Endothelial cell of umbilical vein (primary cell): ENCODE data around the gene KISS1R. TPM values are rescaled to one million over a fixed set of nuclear protein-coding genes. Genes with fewer than 3 reads are reported as not detected.

Experiments
- BruUV-seq: library from RNA; stranded (reverse); fragments of 400-500 nt; replicated peaks from 2 replicates; lab custom pipeline; 2021; lab: Mats Ljungman, UMichigan
- CTCF ChIA-PET: fragments of 300-600, 350-600 bp; sonication (Branson Sonifier 250); formaldehyde crosslinking; loops from one replicate; lab custom pipeline; 2021; ENCODE audit warnings: antibody characterized with exemption, inconsistent platforms; lab: Charles Lee
- POLR2A ChIA-PET: fragments of 300-600, 350-600 bp; sonication (Branson Sonifier 250); formaldehyde crosslinking; loops from one replicate; lab custom pipeline; 2021; ENCODE audit warnings: antibody characterized with exemption, inconsistent platforms; lab: Charles Lee
- DNase-seq: peaks from one replicate; pipeline ENCODE4 v3.0.0-alpha.2; 2011; ENCODE audit warnings: low read depth, low spot score
- FAIRE-seq: peaks from 2 replicates; lab custom pipeline; 2011; peaks lifted over from hg19 to GRCh38; lab: Jason Lieb, UNC
- H2AFZ ChIP-seq: 2 replicates; pipeline ENCODE4 v1.6.0; 2012; ENCODE audit warnings: low read depth, low read length, control low read depth, inconsistent platforms
- H3K27ac ChIP-seq: 2 replicates; pipeline ENCODE4 v1.5.1; 2011; ENCODE audit warnings: low read depth, mild to moderate bottlenecking, control low read depth, low read length, moderate library complexity; ENCODE audit not compliant: insufficient read depth
- H3K27me3 ChIP-seq, 2 experiments: 2 replicates each; pipeline versions ENCODE4 v1.6.0 to v1.6.1; 2011; ENCODE audit warnings: low read length in 2 of 2, mixed read lengths in 1 of 2; ENCODE audit not compliant: control insufficient read depth in 2 of 2, insufficient read depth in 2 of 2
- H3K36me3 ChIP-seq, 2 experiments: 2 replicates in 1 of 2; 3 replicates in 1 of 2; pipeline ENCODE4 v1.5.1; 2011; ENCODE audit warnings: low read length in 2 of 2, mild to moderate bottlenecking in 1 of 2, moderate library complexity in 1 of 2; ENCODE audit not compliant: control insufficient read depth in 2 of 2, insufficient read depth in 2 of 2; ENCODE audit errors: extremely low read depth in 1 of 2
- H3K4me1 ChIP-seq: 3 replicates; pipeline ENCODE4 v1.5.1; 2011; ENCODE audit warnings: mild to moderate bottlenecking, low read length; ENCODE audit not compliant: control insufficient read depth, insufficient read depth; ENCODE audit errors: extremely low read depth
- H3K4me2 ChIP-seq: 2 replicates; pipeline ENCODE4 v1.6.1; 2011; ENCODE audit warnings: low read length, control low read depth, mixed read lengths; ENCODE audit not compliant: insufficient read depth
- H3K4me3 ChIP-seq, 3 experiments: fragments of 200-600 bp in 1 of 3; sonication (generic), shearing (Covaris generic) in 1 of 3; replicated peaks in 1 of 3; 2 replicates each; pipeline ENCODE4 v1.5.1; 2011 to 2016; ENCODE audit warnings: control low read depth in 3 of 3, low read length in 3 of 3, mild to moderate bottlenecking in 2 of 3, inconsistent platforms in 1 of 3, low read depth in 1 of 3, moderate library complexity in 1 of 3; ENCODE audit not compliant: insufficient read depth in 1 of 3
- H3K79me2 ChIP-seq: 2 replicates; pipeline ENCODE4 v1.6.0; 2012; ENCODE audit warnings: low read length, inconsistent platforms; ENCODE audit not compliant: control insufficient read depth, insufficient read depth
- H3K9ac ChIP-seq: replicated peaks from 2 replicates; pipeline ENCODE3; 2011; ENCODE audit warnings: low read length, control low read depth; ENCODE audit not compliant: insufficient read depth; ENCODE audit errors: extremely low read depth
- H3K9me1 ChIP-seq: replicated peaks from 3 replicates; pipeline ENCODE4 v1.6.0; 2011; ENCODE audit warnings: mild to moderate bottlenecking, low read length; ENCODE audit not compliant: control insufficient read depth, insufficient read depth; ENCODE audit errors: extremely low read depth
- H3K9me3 ChIP-seq: replicated peaks from 2 replicates; pipeline ENCODE4 v1.5.1; 2012; ENCODE audit warnings: low read length, inconsistent platforms; ENCODE audit not compliant: control insufficient read depth, insufficient read depth
- H4K20me1 ChIP-seq: replicated peaks from 2 replicates; pipeline ENCODE3; 2011; ENCODE audit warnings: mild to moderate bottlenecking, low read length; ENCODE audit not compliant: control insufficient read depth, insufficient read depth; ENCODE audit errors: extremely low read depth
- CTCF ChIP-seq, 2 donors: IDR thresholded peaks; 1 replicate in 1 of 2; 2 replicates in 1 of 2; pipeline ENCODE4 v1.5.1; 2011; ENCODE audit warnings: low read length in 2 of 2, mild to moderate bottlenecking in 2 of 2, moderate library complexity in 2 of 2, control low read depth in 1 of 2, inconsistent platforms in 1 of 2, low read depth in 1 of 2; ENCODE audit not compliant: insufficient read depth in 1 of 2; ENCODE audit errors: extremely low read depth in 1 of 2
- EZH2 ChIP-seq: IDR thresholded peaks from 2 replicates; pipeline ENCODE4 v1.6.1; 2012; ENCODE audit warnings: borderline replicate concordance, low read depth, mild to moderate bottlenecking, moderate library complexity, low read length, inconsistent platforms; ENCODE audit not compliant: severe bottlenecking
- FOS ChIP-seq: IDR thresholded peaks from 2 replicates; pipeline ENCODE4 v1.6.1; 2011; ENCODE audit warnings: mild to moderate bottlenecking, low read length, moderate library complexity, borderline replicate concordance; ENCODE audit not compliant: insufficient read depth
- GATA2 ChIP-seq: IDR thresholded peaks from 2 replicates; pipeline ENCODE4 v1.7.0; 2011; ENCODE audit warnings: low read depth, mild to moderate bottlenecking, moderate library complexity, mixed read lengths, low read length; ENCODE audit not compliant: insufficient read length, insufficient read depth
- JUN ChIP-seq: IDR thresholded peaks from 2 replicates; pipeline ENCODE4 v1.6.1; 2011; ENCODE audit warnings: borderline replicate concordance, low read depth; ENCODE audit not compliant: insufficient read length, insufficient read depth
- MYC ChIP-seq: IDR thresholded peaks from one replicate; pipeline ENCODE4 v1.6.1; 2011; ENCODE audit warnings: mild to moderate bottlenecking, low read depth, low read length
- POLR2A ChIP-seq: IDR thresholded peaks from 2 replicates; pipeline ENCODE4 v1.6.1; 2012; ENCODE audit warnings: low read depth, mild to moderate bottlenecking, control low read depth, low read length
- POLR2AphosphoS5 ChIP-seq: IDR thresholded peaks from 2 replicates; pipeline ENCODE4 v1.6.1; 2012; ENCODE audit warnings: low read depth, mild to moderate bottlenecking, control low read depth, low read length, moderate library complexity; ENCODE audit not compliant: insufficient read depth
- dilution Hi-C: fragments of 300-500 bp; cut with MboI; formaldehyde crosslinking; loops from one replicate; pipeline ENCODE4 v1.15.0; 2019; ENCODE audit warnings: low sequenced_read_pairs; ENCODE audit not compliant: extremely low pct_ligation_motif_present
- intact Hi-C: fragments of 100-400 bp; cut with micrococcal nuclease; formaldehyde crosslinking; loops from one replicate; pipeline ENCODE4 v1.10.0; 2022
- polyA plus RNA-seq, 4 experiments: library from polyadenylated mRNA; depleted of rRNA in 3 of 4; stranded (reverse) in 3 of 4; unstranded in 1 of 4; fragments of >200 nt; gene quantifications; 2 replicates each; pipeline versions ENCODE4 v1.2.1 to v1.2.3, GENCODE V29; 2011 to 2012; ENCODE audit warnings: missing spikeins in 1 of 4
- total RNA-seq: library from RNA; stranded (reverse); gene quantifications from 2 replicates; pipeline ENCODE4 v1.2.3, GENCODE V29; 2021
- TF ChIP-seq, protein P1 (sequence below): IDR thresholded peaks from 2 replicates; pipeline ENCODE4 v1.6.1; 2011; ENCODE audit not compliant: insufficient read depth, insufficient read length

KISS1R gene
- total and polyA plus RNA-seq, 2 donors (not counting 3 experiments of a cell fraction or from before 2014, with no cell fraction given): not detected

- CTCF ChIA-PET: interaction anchor here (1.2 to 2.0 kb wide), 2 partner anchors 10 to 16 kb away, joined by 4 to 7 read pairs; no protein-coding TSS in a partner anchor
- no peaks in the 10 kb centered on the region for H3K9me1 ChIP-seq
- H3K36me3 ChIP-seq: peaks cover 0 to 21% of the 10 kb centered on the region in 2 experiments
- no peaks in the 10 kb centered on the region for H3K79me2 ChIP-seq
- peaks cover 9% of the 10 kb centered on the region for H3K4me1 ChIP-seq
- DNase-seq: no peak
- no peak for TF ChIP-seq JUN
- no peak for TF ChIP-seq MYC
- no peak for TF ChIP-seq EZH2
- no peak for TF ChIP-seq FOS
- TF ChIP-seq CTCF (IDR thresholded peaks at IDR 0.05; ENCODE audit: extremely low read depth in 1 of 2, insufficient read depth in 1 of 2, low read depth in 1 of 2, low read length in 2 of 2): no peak
- TF ChIP-seq, protein P1, sequence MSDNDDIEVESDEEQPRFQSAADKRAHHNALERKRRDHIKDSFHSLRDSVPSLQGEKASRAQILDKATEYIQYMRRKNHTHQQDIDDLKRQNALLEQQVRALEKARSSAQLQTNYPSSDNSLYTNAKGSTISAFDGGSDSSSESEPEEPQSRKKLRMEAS: no peak
- no peak for TF ChIP-seq POLR2AphosphoS5
- no peak for TF ChIP-seq POLR2A
- TF ChIP-seq GATA2: no peak
- no peak for FAIRE-seq
- no peaks in the 10 kb centered on the region for H3K27me3 ChIP-seq
- no peak overlapping the region for H3K4me3 ChIP-seq
- H3K4me2 ChIP-seq: no peak overlapping the region
- dilution Hi-C loops: no loop called here
- no TSS peak for BruUV-seq
- no peaks in the 10 kb centered on the region for H4K20me1 ChIP-seq
- intact Hi-C loops: no loop called here
- H2AFZ ChIP-seq: no peak overlapping the region
- H3K9ac ChIP-seq: no peak overlapping the region
- POLR2A ChIA-PET: no interaction called here
- H3K9me3 ChIP-seq: no peaks in the 10 kb centered on the region
- H3K27ac ChIP-seq: no peak overlapping the region
These were observed 44.0 kb upstream of the KISS1R start for GRCh38 chr19:873084-873483.
